Esophagus (tissue), 2 donors: Measurements from ENCODE around the gene TC2N. TPM values are rescaled to one million over a fixed set of nuclear protein-coding genes. Genes with fewer than 3 reads are reported as not detected.
"Not testable (repeated sequence)": the region's sequence is repeated elsewhere in the genome, so short reads cannot be mapped to it uniquely, and the experiment has no call there.

Source experiments
- H3K27ac ChIP-seq, 2 donors: one replicate each; pipeline ENCODE4 v1.5.1; 2013; ENCODE audit warnings: low read depth in 2 of 2, mild to moderate bottlenecking in 2 of 2, inconsistent platforms in 1 of 2, low read length in 1 of 2, moderate library complexity in 1 of 2
- H3K27me3 ChIP-seq, 2 donors: one replicate each; pipeline ENCODE4 v1.6.1; 2013; ENCODE audit warnings: low read length in 2 of 2, control low read depth in 1 of 2, mild to moderate bottlenecking in 1 of 2; ENCODE audit not compliant: insufficient read depth in 2 of 2, control insufficient read depth in 1 of 2
- H3K36me3 ChIP-seq, 2 donors: one replicate each; pipeline ENCODE4 v1.6.1; 2013; ENCODE audit warnings: low read length in 1 of 2; ENCODE audit not compliant: control insufficient read depth in 2 of 2, insufficient read depth in 2 of 2
- H3K4me1 ChIP-seq, 2 donors: one replicate each; pipeline ENCODE4 v1.6.1; 2013; ENCODE audit warnings: low read length in 1 of 2; ENCODE audit not compliant: control insufficient read depth in 2 of 2, insufficient read depth in 2 of 2
- H3K4me3 ChIP-seq, 2 donors: one replicate each; pipeline ENCODE4 v1.5.1; 2013; ENCODE audit warnings: low read length in 2 of 2, mild to moderate bottlenecking in 2 of 2, low read depth in 1 of 2, moderate library complexity in 1 of 2
- H3K9me3 ChIP-seq, 2 donors: one replicate each; pipeline ENCODE4 v1.6.1; 2013; ENCODE audit warnings: mild to moderate bottlenecking in 2 of 2, low read depth in 1 of 2, low read length in 1 of 2, moderate library complexity in 1 of 2; ENCODE audit not compliant: control insufficient read depth in 2 of 2, insufficient read depth in 1 of 2
- WGBS, 2 donors: extraction: QIAGEN DNeasy Blood & Tissue Kit; methylation state at CpG; one replicate each; pipeline ENCODE4 v1.1.7; 2013; 5-methylcytosine and 5-hydroxymethylcytosine counted together
- polyA plus RNA-seq, 2 donors: library from polyadenylated mRNA; stranded (reverse); fragments of 200-250 nt; gene quantifications; one replicate each; pipeline ENCODE4 v1.2.3, GENCODE V29; 2013
- donor health status: healthy with polysubstance abuse.
- donor health status: Bipolar disorder and iron deficiency.

The TC2N gene
- polyA plus RNA-seq, 2 donors, result 14.9 TPM

- peak overlapping the region in 1 of 2 donors; percentile 6 for H3K4me3 ChIP-seq
Measured at GRCh38 chr14:91872517-91873470, 5.5 kb upstream of the TC2N start.

GRCh38 chr14:91872011-91872501 is 4.7 kb upstream of the TC2N start:
- 19 to 34% methylated on average over 3 of the region's 3 CpGs for WGBS, 2 donors
- Histone ChIP-seq H3K4me3 (no peak overlapping the region), H3K27ac (peak overlapping the region; percentile 70 to 80)

More at GRCh38 chr14:91872517-91873470, 5.5 kb upstream of the TC2N start:
- Histone ChIP-seq H3K36me3 (no peaks in the 10 kb centered on the region), H3K4me1 (peaks cover 3 to 17% of the 10 kb centered on the region in 2 donors), H3K9me3 (no peaks in the 10 kb centered on the region), H3K27me3 (no peaks in the 10 kb centered on the region), H3K27ac (peak overlapping the region; percentile 70 to 80)
- WGBS, 2 donors, result 45 to 46% methylated on average over 15 of the region's 15 CpGs

GRCh38 chr14:91871401-91871800 is 4.1 kb upstream of the TC2N start:
- H3K9me3 ChIP-seq, H3K27ac ChIP-seq, H3K27me3 ChIP-seq, H3K36me3 ChIP-seq, H3K4me3 ChIP-seq: not testable (repeated sequence)
- H3K4me1 ChIP-seq, result peaks cover 3 to 17% of the 10 kb centered on the region in 2 donors
- 72 to 93% methylated on average over 4 of the region's 4 CpGs for WGBS, 2 donors

More at GRCh38 chr14:91872011-91872501, 4.7 kb upstream of the TC2N start:
- Histone ChIP-seq H3K9me3 (no peaks in the 10 kb centered on the region), H3K36me3 (no peaks in the 10 kb centered on the region), H3K27me3 (no peaks in the 10 kb centered on the region), H3K4me1 (peaks cover 3 to 17% of the 10 kb centered on the region in 2 donors)

GRCh38 chr14:91870890-91871289 is 3.6 kb upstream of the TC2N start:
- Histone ChIP-seq H3K27ac (no peak overlapping the region), H3K27me3 (no peaks in the 10 kb centered on the region), H3K36me3 (no peaks in the 10 kb centered on the region), H3K4me3 (no peak overlapping the region), H3K9me3 (no peaks in the 10 kb centered on the region), H3K4me1 (peaks cover 3 to 17% of the 10 kb centered on the region in 2 donors)
- 57 to 58% methylated on average over 2 of the region's 2 CpGs for WGBS, 2 donors

- WGBS, 2 donors, result 54 to 75% methylated on average over 16 of the region's 16 CpGs
- Histone ChIP-seq H3K4me3 (no peak overlapping the region), H3K4me1 (peaks cover 3 to 17% of the 10 kb centered on the region in 2 donors), H3K9me3 (no peaks in the 10 kb centered on the region), H3K27ac (peak overlapping the region; percentile 1 to 17), H3K27me3 (no peaks in the 10 kb centered on the region), H3K36me3 (no peaks in the 10 kb centered on the region)
Measured at GRCh38 chr14:91870001-91870400, 2.7 kb upstream of the TC2N start.

GRCh38 chr14:91869556-91869955 is 2.2 kb upstream of the TC2N start:
- Histone ChIP-seq H3K9me3 (no peaks in the 10 kb centered on the region), H3K27ac (peak overlapping the region in 1 of 2 donors; percentile 5), H3K4me3 (no peak overlapping the region), H3K36me3 (no peaks in the 10 kb centered on the region), H3K27me3 (no peaks in the 10 kb centered on the region), H3K4me1 (peaks cover 3 to 17% of the 10 kb centered on the region in 2 donors)
- WGBS, 2 donors, result 59 to 74% methylated on average over 8 of the region's 8 CpGs

GRCh38 chr14:91866511-91867295 is 633 bp downstream of the TC2N start:
- peak overlapping the region in 1 of 2 donors; percentile 16 for H3K27ac ChIP-seq
- WGBS, 2 donors, result 75 to 80% methylated on average over 6 of the region's 6 CpGs

GRCh38 chr14:91866061-91866460 is 1.3 kb downstream of the TC2N start:
- H3K9me3 ChIP-seq, result no peaks in the 10 kb centered on the region
- H3K4me1 ChIP-seq, result no peaks in the 10 kb centered on the region
- H3K27me3 ChIP-seq, result no peaks in the 10 kb centered on the region
- WGBS, 2 donors, result 54 to 65% methylated on average over 2 of the region's 2 CpGs
- H3K4me3 ChIP-seq, result peak overlapping the region in 1 of 2 donors; percentile 15
- H3K36me3 ChIP-seq, result no peaks in the 10 kb centered on the region
- H3K27ac ChIP-seq, result no peak overlapping the region

More at GRCh38 chr14:91866511-91867295, 633 bp downstream of the TC2N start:
- H3K27me3 ChIP-seq, result no peaks in the 10 kb centered on the region
- no peaks in the 10 kb centered on the region for H3K4me1 ChIP-seq
- no peaks in the 10 kb centered on the region for H3K36me3 ChIP-seq
- no peaks in the 10 kb centered on the region for H3K9me3 ChIP-seq
- H3K4me3 ChIP-seq, result peak overlapping the region; percentile 8 to 15

GRCh38 chr14:91862417-91862816 is 4.9 kb downstream of the TC2N start:
- Histone ChIP-seq H3K36me3 (no peaks in the 10 kb centered on the region), H3K27ac (no peak overlapping the region), H3K4me1 (no peaks in the 10 kb centered on the region), H3K4me3 (no peak overlapping the region), H3K27me3 (no peaks in the 10 kb centered on the region), H3K9me3 (no peaks in the 10 kb centered on the region)
- WGBS, 2 donors, result 70 to 78% methylated on average over 4 of the region's 4 CpGs
